Endothelial cell (in vitro differentiated cells): ENCODE measurements around the gene TRPM3. TPM values are rescaled to one million over a fixed set of nuclear protein-coding genes. Genes with fewer than 3 reads are reported as not detected.

Source experiments
- microRNA-seq: library from miRNA; unstranded; fragments of <30 nt; microRNA quantifications from one replicate; pipeline ENCODE4, GENCODE V29; 2020; ENCODE audit not compliant: unreplicated experiment
- total RNA-seq: library from RNA; stranded (reverse); fragmentation: NEBNext Ultra II Directional; extraction: Animal tissue kit (Norgen Biotek cat#: 25700); gene quantifications from one replicate; pipeline ENCODE4 v1.2.1, GENCODE V29; 2021; ENCODE audit not compliant: unreplicated experiment

Gene TRPM3
- total RNA-seq, 1 donor from 2014 or later: 0.54 TPM

Small RNA genes lying within 50 kb of the gene (microRNA-seq; reads per million reads assigned to microRNA genes)
- gene MIR204: 52.8 reads per million, percentile 77 among the genes with 10 or more reads in this experiment
